Effector CD4-positive, alpha-beta T cell (primary cell): ENCODE data around the gene NUSAP1.
"Not testable (repeated sequence)": the region's sequence is repeated elsewhere in the genome, so short reads cannot be mapped to it uniquely, and the experiment has no call there.

Source experiments
- DNase-seq: peaks from one replicate; pipeline ENCODE4 v3.0.0-alpha.2; 2020

NUSAP1 gene

DNA sequence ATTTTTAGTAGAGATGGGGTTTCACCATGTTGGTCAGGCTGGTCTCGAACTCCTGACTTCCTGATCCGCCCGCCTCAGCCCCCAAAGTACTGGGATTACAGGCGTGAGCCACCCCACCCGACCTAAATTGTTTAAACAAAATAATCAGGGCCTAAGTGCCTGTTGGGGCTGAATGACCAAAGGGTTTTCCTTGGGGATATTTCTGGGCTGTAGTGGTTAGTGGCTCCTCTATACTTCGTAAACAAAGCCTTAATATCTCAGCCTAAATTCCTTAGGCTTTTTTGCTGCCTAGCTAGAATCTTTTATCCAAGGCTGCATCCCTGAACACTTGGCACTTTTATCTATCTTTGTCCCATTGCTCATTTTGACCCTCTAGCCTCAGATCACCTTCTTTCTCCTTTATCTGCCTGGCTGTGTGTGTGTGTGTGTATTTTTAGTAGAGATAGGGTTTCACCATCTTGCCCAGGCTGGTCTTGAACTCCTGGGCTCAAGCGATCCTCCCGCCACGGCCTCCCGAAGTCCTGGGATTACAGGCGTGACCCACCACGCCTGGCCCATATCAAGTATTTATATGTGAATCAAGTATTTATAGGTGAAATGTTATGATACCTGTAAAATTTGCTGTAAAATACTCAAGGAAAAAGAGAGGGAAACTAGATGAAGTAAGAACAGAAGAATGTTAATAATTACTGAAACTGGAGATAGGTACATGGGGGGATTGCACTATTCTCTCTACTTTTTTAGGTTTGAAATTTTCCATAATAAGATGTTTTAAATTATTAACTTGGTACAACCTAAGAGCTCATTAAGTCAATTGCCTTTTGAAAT is 1.8 kb downstream of the NUSAP1 start:
- DNase-seq = no peak

DNA sequence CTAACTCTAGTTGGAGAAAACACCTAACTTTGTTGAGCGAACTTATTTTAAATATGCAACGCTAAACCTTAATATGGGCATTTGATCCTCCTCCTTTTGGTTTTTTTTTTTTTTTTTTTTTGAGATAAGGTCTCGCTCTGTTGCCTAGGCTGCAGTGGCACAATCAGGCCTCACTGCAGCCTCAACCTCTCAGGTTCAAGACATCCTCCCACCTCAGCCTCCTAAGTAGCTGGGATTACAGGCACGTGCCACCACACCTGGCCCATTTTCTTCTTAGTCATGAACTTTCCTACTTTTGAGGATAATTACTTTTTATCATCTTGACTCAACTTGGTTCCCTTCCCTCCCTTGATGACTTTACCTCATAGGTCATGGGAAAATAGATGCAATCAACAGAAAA is 3.9 kb downstream of the NUSAP1 start:
- no peak for DNase-seq

- no peak for DNase-seq
Observed at GRCh38 chr15:41337047-41337446, 4.4 kb downstream of the NUSAP1 start.

- no peak for DNase-seq
Observed at GRCh38 chr15:41337631-41338522, 5.2 kb downstream of the NUSAP1 start.

- DNase-seq = no peak
Observed at GRCh38 chr15:41340189-41340695, 7.6 kb downstream of the NUSAP1 start.

DNA sequence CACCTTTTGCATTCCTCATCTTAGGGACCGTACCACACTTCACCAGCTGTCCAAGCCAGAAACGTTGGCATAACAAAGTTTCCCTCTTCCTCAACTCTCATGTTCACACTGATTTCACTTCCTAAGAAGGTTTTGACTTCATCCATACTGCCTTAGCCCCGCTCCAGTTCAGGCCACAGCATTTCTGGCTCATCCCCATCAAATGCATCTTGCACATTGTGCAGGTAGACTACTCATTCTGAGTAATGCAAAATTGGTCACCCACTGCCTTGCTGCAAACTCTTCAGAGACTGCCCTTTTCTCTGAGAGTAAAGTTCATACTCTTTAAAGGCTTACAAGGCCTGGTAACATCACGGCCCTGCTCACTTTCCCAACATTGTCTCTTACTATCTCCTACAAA is 8.8 kb downstream of the NUSAP1 start:
- DNase-seq = no peak

GRCh38 chr15:41347236-41347635 is 14.6 kb downstream of the NUSAP1 start:
- DNase-seq = no peak

DNA sequence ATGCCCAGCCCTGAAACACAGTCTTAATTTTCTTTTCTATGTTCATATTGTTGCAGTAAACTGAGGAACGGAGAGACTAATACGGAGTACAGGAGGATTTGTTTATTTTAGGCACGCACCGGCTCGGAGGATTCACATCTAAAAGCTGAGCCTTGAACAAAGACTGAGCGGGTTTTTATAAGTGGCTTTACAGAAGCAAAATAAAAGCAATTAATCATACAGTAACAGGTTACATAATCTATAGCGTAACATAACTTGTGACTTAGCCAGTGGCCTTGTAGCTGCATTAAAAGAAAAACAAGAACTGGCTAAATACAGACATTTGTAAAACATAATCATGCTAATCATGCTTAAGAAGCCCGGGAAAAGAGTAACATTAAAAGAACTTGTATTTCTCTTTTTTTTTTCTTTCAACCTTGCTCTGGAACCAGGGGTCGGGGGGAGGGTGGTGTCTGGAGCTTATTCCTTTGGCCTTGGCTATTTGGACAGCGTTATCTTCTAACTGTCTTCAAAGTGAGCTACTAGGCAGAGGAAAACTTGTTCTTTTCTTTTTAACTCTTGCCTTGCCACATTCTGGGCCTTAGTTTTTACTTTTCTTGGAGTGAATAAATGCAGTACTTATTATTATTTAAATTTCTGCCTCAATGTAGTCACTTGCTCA is 17.5 kb downstream of the NUSAP1 start:
- DNase-seq = no peak

GRCh38 chr15:41354371-41354770 is 21.7 kb downstream of the NUSAP1 start:
- no peak for DNase-seq

GRCh38 chr15:41367418-41367817 is 34.7 kb downstream of the NUSAP1 start:
- DNase-seq = no peak

GRCh38 chr15:41377978-41378377 is 45.3 kb downstream of the NUSAP1 start:
- DNase-seq = no peak

GRCh38 chr15:41383974-41384749 is 51.5 kb downstream of the NUSAP1 start:
- not testable (repeated sequence) for DNase-seq

- no peak for DNase-seq
Observed at GRCh38 chr15:41387646-41388045, 55.0 kb downstream of the NUSAP1 start.

GRCh38 chr15:41392659-41393058 is 60.0 kb downstream of the NUSAP1 start:
- no peak for DNase-seq

GRCh38 chr15:41394924-41395323 is 62.2 kb downstream of the NUSAP1 start:
- no peak for DNase-seq

DNA sequence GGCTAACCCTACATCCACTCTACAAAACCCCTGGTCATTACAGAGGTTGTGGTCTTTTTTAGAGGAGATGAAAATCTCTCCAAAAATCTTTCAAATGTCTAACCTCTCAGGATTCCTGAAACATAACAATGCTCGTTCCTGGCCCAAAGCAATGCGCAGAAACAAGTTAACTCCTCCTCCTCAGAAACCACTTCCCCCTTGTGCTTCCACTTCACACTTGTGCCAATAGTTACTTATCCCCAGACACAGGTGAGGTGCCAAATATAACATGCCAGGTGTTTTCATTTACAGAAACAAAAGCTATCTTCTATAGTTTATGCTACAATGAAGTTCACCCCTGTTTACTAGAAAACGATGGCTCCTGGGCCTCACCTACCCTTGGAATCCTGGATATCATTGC is 63.4 kb downstream of the NUSAP1 start:
- DNase-seq = no peak

GRCh38 chr15:41401904-41402267 is 69.2 kb downstream of the NUSAP1 start:
- DNase-seq = no peak

- no peak for DNase-seq
Observed at GRCh38 chr15:41407341-41407740, 74.7 kb downstream of the NUSAP1 start.

DNA sequence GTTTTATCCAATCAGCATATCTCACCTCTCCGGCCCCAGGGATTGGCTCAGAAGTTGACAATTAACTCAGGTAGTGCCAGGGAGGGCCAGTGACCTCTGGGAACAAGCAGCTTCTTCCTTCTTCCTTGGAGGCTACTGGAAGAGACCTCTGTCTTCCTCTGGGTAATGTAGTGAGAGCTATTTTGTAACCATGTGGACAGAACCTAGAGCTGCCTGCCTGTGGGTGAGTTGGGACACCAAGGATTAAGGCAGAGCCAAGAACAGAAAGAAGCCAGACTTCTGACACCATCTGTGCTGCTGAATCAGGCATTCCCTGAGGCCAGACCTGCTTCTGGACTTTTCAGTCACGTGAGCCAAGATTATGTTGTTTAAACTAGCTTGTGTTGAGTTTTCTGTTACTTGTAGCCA is 75.6 kb downstream of the NUSAP1 start:
- DNase-seq = no peak

GRCh38 chr15:41411031-41411430 is 78.3 kb downstream of the NUSAP1 start:
- no peak for DNase-seq

DNA sequence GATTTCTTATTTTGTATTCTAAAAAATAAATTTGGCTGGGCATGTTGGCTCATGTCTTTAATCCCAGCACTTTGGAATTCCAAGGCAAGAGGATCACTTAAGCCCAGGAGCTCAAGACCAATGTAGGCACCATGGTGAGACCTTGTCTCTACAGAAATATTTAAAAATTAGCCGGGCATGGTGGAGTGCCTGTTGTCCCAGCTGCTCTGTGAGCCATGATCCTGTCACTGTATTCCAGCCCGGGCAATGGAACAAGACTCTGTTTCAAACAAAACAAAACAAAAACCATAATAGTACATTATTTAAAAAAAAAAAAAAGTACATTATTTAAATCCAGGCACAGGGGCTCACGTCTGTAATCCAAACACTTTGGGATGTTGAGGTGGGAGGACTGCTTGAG is 78.8 kb downstream of the NUSAP1 start:
- DNase-seq = no peak

DNA sequence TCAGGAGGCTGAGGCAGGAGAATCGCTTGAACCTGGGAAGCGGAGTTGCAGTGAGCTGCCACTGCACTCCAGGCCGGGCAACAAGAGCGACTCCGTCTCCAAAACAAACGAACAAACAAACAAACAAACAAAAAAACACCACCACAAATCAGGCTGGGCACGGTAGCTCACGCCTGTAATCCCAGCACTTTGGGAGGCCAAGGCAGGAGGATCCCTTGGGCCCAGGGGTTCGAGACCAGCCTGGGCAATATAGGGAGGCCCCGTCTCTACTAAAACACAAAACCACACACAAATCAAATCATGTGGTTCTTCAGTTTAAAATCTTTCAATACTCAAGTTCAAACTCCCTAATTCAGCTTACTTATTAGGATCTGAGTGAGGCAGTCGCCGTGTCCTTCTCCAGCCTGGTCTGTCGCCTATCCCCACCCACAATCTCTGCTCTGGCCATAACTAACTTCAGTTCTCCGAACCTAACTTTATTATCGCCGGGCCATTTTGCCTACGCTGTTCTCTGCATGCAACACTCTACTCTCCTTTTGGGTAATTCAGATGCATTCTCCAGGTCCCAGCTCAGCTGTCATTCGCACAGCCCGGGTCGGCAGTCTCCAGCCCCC is 83.6 kb downstream of the NUSAP1 start:
- DNase-seq = no peak
